BLaER1 treated with 17β-estradiol and CSF1 and Interleukin-3, amounts not matched to agents 10 nM and 100 nM (cell line): ENCODE data around the gene C2CD3.
"Not testable (repeated sequence)": the region's sequence is repeated elsewhere in the genome, so short reads cannot be mapped to it uniquely, and the experiment has no call there.

Experiments
- H3K27ac ChIP-seq, 11 experiments: shearing (Covaris generic); formaldehyde crosslinking; 2 replicates each; pipeline ENCODE4 v1.8.1; 2022
- H3K27me3 ChIP-seq, 11 experiments: shearing (Covaris generic); formaldehyde crosslinking; 2 replicates each; pipeline ENCODE4 v1.8.1; 2022
- H3K36me3 ChIP-seq, 11 experiments: shearing (Covaris generic); formaldehyde crosslinking; 2 replicates each; pipeline ENCODE4 v1.8.1; 2022
- H3K4me1 ChIP-seq, 10 experiments: shearing (Covaris generic); formaldehyde crosslinking; 2 replicates each; pipeline ENCODE4 v1.8.1; 2022
- H3K4me2 ChIP-seq, 11 experiments: shearing (Covaris generic); formaldehyde crosslinking; 2 replicates each; pipeline ENCODE4 v1.8.1; 2022
- H3K4me3 ChIP-seq, 10 experiments: shearing (Covaris generic); formaldehyde crosslinking; 2 replicates each; pipeline ENCODE4 v1.8.1; 2022
- H3K9ac ChIP-seq, 11 experiments: shearing (Covaris generic); formaldehyde crosslinking; 2 replicates each; pipeline ENCODE4 v1.8.1; 2022
- H3K9me3 ChIP-seq, 11 experiments: shearing (Covaris generic); formaldehyde crosslinking; replicated peaks in 1 of 11; 2 replicates each; pipeline ENCODE4 v1.8.1; 2022
- H4K20me1 ChIP-seq, 11 experiments: shearing (Covaris generic); formaldehyde crosslinking; 2 replicates each; pipeline ENCODE4 v1.8.1; 2022
- Cebpa-rat ChIP-seq, 11 experiments: shearing (Covaris generic); IDR thresholded peaks; 2 replicates each; pipeline ENCODE4 v1.8.1; 2022

The C2CD3 gene

GRCh38 chr11:74086242-74086884 lies 84.4 kb downstream of the C2CD3 start:
- H3K4me2 ChIP-seq, result peak overlapping the region in 2 of 11 experiments; percentile 55 to 74; a peak in 4 of 22 replicates
- H3K9ac ChIP-seq, result no peak overlapping the region
- peaks cover 41 to 93% (median 84%) of the 10 kb centered on the region in 11 experiments for H3K36me3 ChIP-seq
- H3K4me3 ChIP-seq, result no peak overlapping the region
- H3K27me3 ChIP-seq, result no peaks in the 10 kb centered on the region
- H3K9me3 ChIP-seq, result peaks cover 0 to 14% (median 9%) of the 10 kb centered on the region in 11 experiments; a peak in 9 of 22 replicates
- no peaks in the 10 kb centered on the region for H4K20me1 ChIP-seq
- TF ChIP-seq Cebpa-rat (IDR thresholded peaks at IDR 0.05), result no peak
- H3K4me1 ChIP-seq, result peaks cover 0 to 34% (median 0%) of the 10 kb centered on the region in 10 experiments; a peak in 5 of 20 replicates
- peak overlapping the region in 2 of 11 experiments; percentile 25 to 64; a peak in 2 of 22 replicates for H3K27ac ChIP-seq

GRCh38 chr11:74085542-74085892 lies 85.3 kb downstream of the C2CD3 start:
- H4K20me1 ChIP-seq, result no peaks in the 10 kb centered on the region
- no peak for TF ChIP-seq Cebpa-rat (IDR thresholded peaks at IDR 0.05)
- peak overlapping the region in 2 of 11 experiments; percentile 55 to 74; a peak in 4 of 22 replicates for H3K4me2 ChIP-seq
- H3K9me3 ChIP-seq, result peaks cover 0 to 14% (median 9%) of the 10 kb centered on the region in 11 experiments; a peak in 9 of 22 replicates
- no peaks in the 10 kb centered on the region for H3K27me3 ChIP-seq
- H3K4me1 ChIP-seq, result peaks cover 0 to 37% (median 0%) of the 10 kb centered on the region in 10 experiments; a peak in 5 of 20 replicates
- no peak overlapping the region; a peak in 1 of 20 replicates for H3K4me3 ChIP-seq
- peaks cover 37 to 90% (median 84%) of the 10 kb centered on the region in 11 experiments for H3K36me3 ChIP-seq
- H3K9ac ChIP-seq, result peak overlapping the region in 1 of 11 experiments; percentile 13; a peak in 1 of 22 replicates
- peak overlapping the region in 3 of 11 experiments; percentile 25 to 64 (median 25); a peak in 3 of 22 replicates for H3K27ac ChIP-seq

GRCh38 chr11:74084796-74085541 lies 85.8 kb downstream of the C2CD3 start:
- Histone ChIP-seq H4K20me1 (no peaks in the 10 kb centered on the region), H3K4me2 (peak overlapping the region in 2 of 11 experiments; percentile 55 to 74; a peak in 4 of 22 replicates), H3K4me1 (peaks cover 0 to 37% (median 0%) of the 10 kb centered on the region in 10 experiments; a peak in 5 of 20 replicates), H3K27me3 (no peaks in the 10 kb centered on the region), H3K9ac (peak overlapping the region in 1 of 11 experiments; percentile 13; a peak in 1 of 22 replicates), H3K36me3 (peaks cover 31 to 89% (median 79%) of the 10 kb centered on the region in 11 experiments), H3K4me3 (no peak overlapping the region; a peak in 1 of 20 replicates), H3K27ac (peak overlapping the region in 3 of 11 experiments; percentile 25 to 64 (median 25); a peak in 3 of 22 replicates), H3K9me3 (peaks cover 0 to 14% (median 9%) of the 10 kb centered on the region in 11 experiments; a peak in 9 of 22 replicates)
- no peak for TF ChIP-seq Cebpa-rat (IDR thresholded peaks at IDR 0.05)

- H4K20me1 ChIP-seq, H3K4me2 ChIP-seq, H3K27me3 ChIP-seq, H3K27ac ChIP-seq, H3K4me3 ChIP-seq, H3K9ac ChIP-seq: not testable (repeated sequence)
- Histone ChIP-seq H3K4me1 (peaks cover 0 to 37% (median 0%) of the 10 kb centered on the region in 10 experiments; a peak in 5 of 20 replicates), H3K36me3 (peaks cover 26 to 88% (median 74%) of the 10 kb centered on the region in 11 experiments), H3K9me3 (peaks cover 0 to 14% (median 9%) of the 10 kb centered on the region in 11 experiments; a peak in 9 of 22 replicates)
Observed at GRCh38 chr11:74083927-74084326, 86.9 kb downstream of the C2CD3 start.

GRCh38 chr11:74081428-74081827 lies 89.4 kb downstream of the C2CD3 start:
- Histone ChIP-seq H3K9ac (no peak overlapping the region), H3K27ac (no peak overlapping the region), H3K9me3 (peaks cover 0 to 14% (median 9%) of the 10 kb centered on the region in 11 experiments; a peak in 9 of 22 replicates), H4K20me1 (0 out of 22 replicates have a peak, but pooled peaks cover 0 to 3% (median 0%) of the 10 kb centered on the region in 11 experiments), H3K4me1 (peaks cover 0 to 34% (median 0%) of the 10 kb centered on the region in 10 experiments; a peak in 5 of 20 replicates), H3K36me3 (peaks cover 30 to 85% (median 71%) of the 10 kb centered on the region in 11 experiments), H3K4me3 (no peak overlapping the region), H3K27me3 (no peaks in the 10 kb centered on the region), H3K4me2 (0 out of 22 replicates have a peak overlapping the region, but pooled peaks of 1 of the 11 experiments have one; percentile 37)
- TF ChIP-seq Cebpa-rat (IDR thresholded peaks at IDR 0.05), result no peak

- H3K27me3 ChIP-seq, result no peaks in the 10 kb centered on the region
- peaks cover 0 to 13% (median 0%) of the 10 kb centered on the region in 11 experiments; a peak in 1 of 22 replicates for H4K20me1 ChIP-seq
- no peak for TF ChIP-seq Cebpa-rat (IDR thresholded peaks at IDR 0.05)
- no peak overlapping the region for H3K27ac ChIP-seq
- peaks cover 50 to 88% (median 77%) of the 10 kb centered on the region in 11 experiments for H3K36me3 ChIP-seq
- no peak overlapping the region for H3K4me3 ChIP-seq
- H3K9ac ChIP-seq, result no peak overlapping the region
- no peak overlapping the region for H3K4me2 ChIP-seq
- no peaks in the 10 kb centered on the region for H3K9me3 ChIP-seq
- H3K4me1 ChIP-seq, result peaks cover 0 to 11% (median 0%) of the 10 kb centered on the region in 10 experiments; a peak in 2 of 20 replicates
Observed at GRCh38 chr11:74077193-74077592, 93.6 kb downstream of the C2CD3 start.

- Histone ChIP-seq H3K9ac (no peak overlapping the region), H3K27me3 (no peaks in the 10 kb centered on the region), H3K4me2 (no peak overlapping the region), H3K4me1 (no peaks in the 10 kb centered on the region), H3K36me3 (peaks cover 66 to 95% (median 88%) of the 10 kb centered on the region in 11 experiments), H3K4me3 (no peak overlapping the region), H3K9me3 (no peaks in the 10 kb centered on the region), H4K20me1 (peaks cover 0 to 13% (median 0%) of the 10 kb centered on the region in 11 experiments; a peak in 1 of 22 replicates), H3K27ac (no peak overlapping the region)
- no peak for TF ChIP-seq Cebpa-rat (IDR thresholded peaks at IDR 0.05)
Observed at GRCh38 chr11:74072721-74073120, 98.1 kb downstream of the C2CD3 start.

GRCh38 chr11:74072286-74072685 lies 98.5 kb downstream of the C2CD3 start:
- no peak overlapping the region for H3K4me3 ChIP-seq
- no peak overlapping the region for H3K4me2 ChIP-seq
- H3K9ac ChIP-seq, result no peak overlapping the region
- H3K36me3 ChIP-seq, result peaks cover 66 to 96% (median 89%) of the 10 kb centered on the region in 11 experiments
- H3K27me3 ChIP-seq, result no peaks in the 10 kb centered on the region
- no peaks in the 10 kb centered on the region for H3K9me3 ChIP-seq
- H4K20me1 ChIP-seq, result peaks cover 0 to 13% (median 0%) of the 10 kb centered on the region in 11 experiments; a peak in 1 of 22 replicates
- H3K27ac ChIP-seq, result no peak overlapping the region
- no peaks in the 10 kb centered on the region for H3K4me1 ChIP-seq
- TF ChIP-seq Cebpa-rat (IDR thresholded peaks at IDR 0.05), result no peak
